Neuron (in vitro differentiated cells): Measurements from ENCODE around the gene BTBD9.
A peak's percentile ranks its signal among the peaks of the same experiment; 100 is the strongest.
"Not testable (repeated sequence)": the region's sequence is repeated elsewhere in the genome, so short reads cannot be mapped to it uniquely, and the experiment has no call there.

Source experiments
- H2AFZ ChIP-seq: one replicate; pipeline ENCODE4 v1.6.1; 2013; ENCODE audit warnings: low read depth, mild to moderate bottlenecking, inconsistent platforms, low read length, moderate library complexity
- H3K27me3 ChIP-seq: one replicate; pipeline ENCODE4 v1.6.1; 2013; ENCODE audit warnings: low read length; ENCODE audit not compliant: insufficient read depth
- H3K36me3 ChIP-seq: one replicate; pipeline ENCODE4 v1.6.1; 2013; ENCODE audit warnings: low read length; ENCODE audit not compliant: insufficient read depth
- H3K4me1 ChIP-seq: one replicate; pipeline ENCODE4 v1.6.1; 2013; ENCODE audit warnings: low read length; ENCODE audit not compliant: insufficient read depth
- H3K4me3 ChIP-seq: 2 replicates; pipeline ENCODE4 v1.5.1; 2013; ENCODE audit warnings: mild to moderate bottlenecking, low read length, moderate library complexity
- H3K9me3 ChIP-seq: one replicate; pipeline ENCODE4 v1.6.1; 2013; ENCODE audit warnings: low read length

Gene BTBD9

DNA sequence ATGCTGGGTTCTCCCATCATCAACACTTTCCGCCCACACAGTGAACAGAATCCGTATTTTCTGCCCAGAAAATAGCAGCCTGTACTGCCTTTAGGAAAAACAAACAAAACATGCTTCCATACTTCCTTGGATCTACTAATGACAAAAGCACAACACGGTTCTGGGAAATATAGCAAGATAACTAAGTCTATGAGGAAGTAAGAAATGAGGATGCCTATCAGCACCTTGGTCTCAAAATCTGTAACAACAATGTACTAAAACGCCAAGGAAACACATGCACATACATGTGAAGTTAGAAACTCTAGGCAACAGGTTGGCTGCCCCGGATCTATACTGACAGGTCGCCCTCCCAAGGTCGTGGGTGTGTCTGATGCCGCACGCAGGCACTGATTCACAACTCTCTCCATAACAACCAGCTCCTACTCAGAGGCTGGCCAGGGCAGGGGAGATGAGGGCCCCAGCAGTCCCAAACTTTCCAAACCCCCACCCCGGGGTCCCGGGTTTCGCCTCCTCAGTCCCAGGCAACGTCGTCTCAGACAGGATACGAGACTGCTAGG, 710 bp downstream of the BTBD9 start:
- Histone ChIP-seq H2AFZ (peak overlapping the region; percentile 64), H3K9me3 (no peaks in the 10 kb centered on the region), H3K4me3 (peak overlapping the region; percentile 69), H3K27me3 (no peaks in the 10 kb centered on the region), H3K4me1 (peaks cover 20% of the 10 kb centered on the region), H3K36me3 (no peaks in the 10 kb centered on the region)

DNA sequence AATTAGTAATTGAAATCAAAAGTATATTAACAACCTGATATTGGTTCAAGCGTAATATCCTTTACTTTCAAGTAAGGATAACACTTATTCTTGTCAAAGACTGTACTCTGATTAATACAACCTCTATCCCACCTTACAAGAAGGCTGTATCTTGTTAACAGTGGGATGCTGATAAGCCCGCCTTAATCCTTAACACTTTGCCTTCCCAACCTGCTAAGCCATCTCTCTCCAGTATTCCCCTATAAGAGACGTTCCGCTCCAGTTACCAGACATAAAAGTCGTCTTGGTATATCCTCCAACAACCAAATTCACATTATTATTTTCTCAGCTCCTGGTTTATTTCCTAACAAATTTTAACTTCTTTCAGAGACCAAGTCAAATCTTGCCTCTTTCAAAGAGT, 2.0 kb downstream of the BTBD9 start:
- no peaks in the 10 kb centered on the region for H3K27me3 ChIP-seq
- no peak overlapping the region for H2AFZ ChIP-seq
- H3K9me3 ChIP-seq, result no peaks in the 10 kb centered on the region
- no peaks in the 10 kb centered on the region for H3K36me3 ChIP-seq
- peaks cover 20% of the 10 kb centered on the region for H3K4me1 ChIP-seq
- no peak overlapping the region for H3K4me3 ChIP-seq

- no peaks in the 10 kb centered on the region for H3K9me3 ChIP-seq
- peaks cover 20% of the 10 kb centered on the region for H3K4me1 ChIP-seq
- H2AFZ ChIP-seq, result no peak overlapping the region
- no peaks in the 10 kb centered on the region for H3K27me3 ChIP-seq
- no peaks in the 10 kb centered on the region for H3K36me3 ChIP-seq
- H3K4me3 ChIP-seq, result no peak overlapping the region
These were observed 3.7 kb downstream of the BTBD9 start for GRCh38 chr6:38636027-38636426.

GRCh38 chr6:38634518-38634917, 5.2 kb downstream of the BTBD9 start:
- H3K27me3 ChIP-seq, result no peaks in the 10 kb centered on the region
- no peaks in the 10 kb centered on the region for H3K36me3 ChIP-seq
- H3K4me1 ChIP-seq, result peaks cover 11% of the 10 kb centered on the region
- no peak overlapping the region for H3K4me3 ChIP-seq
- no peak overlapping the region for H2AFZ ChIP-seq
- no peaks in the 10 kb centered on the region for H3K9me3 ChIP-seq

- Histone ChIP-seq H3K27me3 (no peaks in the 10 kb centered on the region), H3K4me1 (no peaks in the 10 kb centered on the region), H3K4me3 (no peak overlapping the region), H3K36me3 (no peaks in the 10 kb centered on the region), H2AFZ (no peak overlapping the region), H3K9me3 (no peaks in the 10 kb centered on the region)
These were observed 7.2 kb downstream of the BTBD9 start for GRCh38 chr6:38632490-38632889.

DNA sequence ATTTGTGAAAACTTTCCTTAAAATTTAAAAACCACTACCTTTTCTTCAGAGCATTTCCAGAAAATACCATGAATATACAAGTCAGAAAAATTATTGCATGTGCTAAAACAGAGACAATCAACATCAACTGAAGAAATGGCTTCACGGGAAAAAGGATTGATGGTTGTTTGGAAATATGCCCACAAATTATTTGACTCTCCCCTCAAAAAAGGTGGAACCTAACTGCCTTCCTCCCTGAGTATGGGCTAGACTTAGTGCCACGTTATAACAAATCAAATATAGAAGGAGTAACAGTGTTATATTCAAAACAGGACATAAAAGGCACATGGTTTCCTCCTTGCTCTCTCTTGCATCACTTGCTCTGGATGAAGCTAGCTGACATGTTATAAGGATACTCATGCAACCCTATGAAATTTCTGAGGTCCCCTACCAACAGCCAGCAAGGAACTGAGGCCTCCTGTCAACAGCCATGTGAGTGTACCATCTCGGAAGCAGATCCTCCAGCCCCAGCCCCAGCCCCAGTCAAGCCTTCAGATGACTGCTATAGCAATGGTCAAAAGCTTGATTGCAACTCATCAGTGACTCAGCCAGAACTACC, 8.4 kb downstream of the BTBD9 start:
- H3K4me3 ChIP-seq, result no peak overlapping the region
- no peaks in the 10 kb centered on the region for H3K36me3 ChIP-seq
- H2AFZ ChIP-seq, result no peak overlapping the region
- H3K27me3 ChIP-seq, result no peaks in the 10 kb centered on the region
- no peaks in the 10 kb centered on the region for H3K9me3 ChIP-seq
- no peaks in the 10 kb centered on the region for H3K4me1 ChIP-seq

- Histone ChIP-seq H3K27me3 (no peaks in the 10 kb centered on the region), H3K9me3 (peaks cover 4% of the 10 kb centered on the region), H3K4me3 (no peak overlapping the region), H2AFZ (no peak overlapping the region), H3K36me3 (no peaks in the 10 kb centered on the region), H3K4me1 (no peaks in the 10 kb centered on the region)
These were observed 14.5 kb downstream of the BTBD9 start for GRCh38 chr6:38625217-38625616.

DNA sequence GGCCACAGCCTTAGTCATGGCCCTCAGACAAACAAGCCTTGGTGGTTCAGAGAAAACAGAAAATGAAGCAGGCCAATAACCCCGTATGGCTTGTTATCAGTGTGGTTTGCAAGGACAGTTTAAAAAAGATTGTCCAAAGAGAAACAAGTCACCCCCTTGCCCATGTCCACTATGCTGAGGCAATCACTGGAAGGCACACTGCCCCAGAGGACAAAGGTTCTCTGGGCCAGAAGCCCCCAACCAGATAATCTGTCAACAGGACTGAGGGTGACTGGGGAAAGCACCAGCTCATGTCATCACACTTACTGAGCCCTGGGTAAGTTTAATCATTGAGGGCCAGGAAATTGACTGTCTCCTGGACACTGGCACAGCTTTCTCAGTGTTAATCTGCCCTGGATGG, 20.4 kb downstream of the BTBD9 start:
- not testable (repeated sequence) for H3K36me3 ChIP-seq, H3K4me3 ChIP-seq, H3K27me3 ChIP-seq, H2AFZ ChIP-seq, H3K4me1 ChIP-seq, H3K9me3 ChIP-seq

DNA sequence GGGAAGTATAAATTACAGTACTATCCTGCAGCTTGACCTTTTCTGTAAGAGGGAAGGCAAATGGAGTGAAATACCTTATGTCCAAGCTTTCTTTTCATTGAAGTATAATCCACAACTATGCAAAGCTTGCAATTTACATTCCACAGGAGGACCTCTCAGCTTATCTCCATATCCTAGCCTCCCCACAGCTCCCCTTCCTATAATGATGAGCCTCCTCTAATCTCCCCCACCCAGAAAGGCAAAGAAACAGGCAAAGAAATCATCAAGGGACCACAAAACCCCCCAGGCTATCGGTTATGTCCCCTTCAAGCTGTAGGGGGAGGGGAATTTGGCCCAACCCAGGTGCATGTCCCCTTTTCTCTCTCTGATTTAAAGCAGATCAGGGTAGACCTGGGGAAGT, 21.4 kb downstream of the BTBD9 start:
- H3K4me3 ChIP-seq, H3K36me3 ChIP-seq, H2AFZ ChIP-seq, H3K4me1 ChIP-seq, H3K27me3 ChIP-seq, H3K9me3 ChIP-seq: not testable (repeated sequence)

GRCh38 chr6:38617856-38618255, 21.9 kb downstream of the BTBD9 start:
- H3K9me3 ChIP-seq, result peaks cover 2% of the 10 kb centered on the region
- no peaks in the 10 kb centered on the region for H3K36me3 ChIP-seq
- no peak overlapping the region for H2AFZ ChIP-seq
- no peaks in the 10 kb centered on the region for H3K27me3 ChIP-seq
- H3K4me1 ChIP-seq, result peaks cover under 1% of the 10 kb centered on the region
- no peak overlapping the region for H3K4me3 ChIP-seq

- no peaks in the 10 kb centered on the region for H3K36me3 ChIP-seq
- no peak overlapping the region for H3K4me3 ChIP-seq
- H3K27me3 ChIP-seq, result no peaks in the 10 kb centered on the region
- no peaks in the 10 kb centered on the region for H3K9me3 ChIP-seq
- no peak overlapping the region for H2AFZ ChIP-seq
- H3K4me1 ChIP-seq, result peaks cover 8% of the 10 kb centered on the region
These were observed 27.4 kb downstream of the BTBD9 start for GRCh38 chr6:38612143-38612965.

DNA sequence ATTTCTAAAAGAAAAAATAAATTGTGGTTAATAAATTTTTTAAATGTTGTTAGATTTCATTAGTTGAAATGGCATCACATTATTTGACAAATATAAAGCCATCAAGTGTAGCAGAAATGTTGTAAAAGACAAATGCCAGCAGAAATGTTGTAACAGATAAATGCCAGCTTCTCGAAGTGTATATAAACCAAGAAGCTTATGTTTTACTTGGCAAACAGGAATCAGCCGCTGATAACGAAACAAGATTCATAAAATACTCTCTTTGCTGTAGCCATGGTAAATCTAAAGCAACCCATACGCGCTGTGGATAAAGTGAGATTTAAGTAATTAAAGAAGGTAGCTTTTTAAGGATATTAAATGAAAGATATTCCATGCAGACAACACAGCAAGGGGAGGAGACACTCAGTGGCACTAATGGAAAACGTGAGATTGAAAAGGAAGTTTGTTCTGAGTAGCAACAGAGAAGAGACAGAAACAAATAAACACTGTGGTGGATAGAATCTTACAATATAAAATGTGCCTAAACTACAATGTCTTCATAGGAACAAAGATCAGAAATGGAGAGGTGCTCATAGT, 29.6 kb downstream of the BTBD9 start:
- Histone ChIP-seq H3K9me3 (no peaks in the 10 kb centered on the region), H3K4me3 (no peak overlapping the region), H3K27me3 (no peaks in the 10 kb centered on the region), H2AFZ (no peak overlapping the region), H3K36me3 (no peaks in the 10 kb centered on the region), H3K4me1 (peaks cover 8% of the 10 kb centered on the region)

DNA sequence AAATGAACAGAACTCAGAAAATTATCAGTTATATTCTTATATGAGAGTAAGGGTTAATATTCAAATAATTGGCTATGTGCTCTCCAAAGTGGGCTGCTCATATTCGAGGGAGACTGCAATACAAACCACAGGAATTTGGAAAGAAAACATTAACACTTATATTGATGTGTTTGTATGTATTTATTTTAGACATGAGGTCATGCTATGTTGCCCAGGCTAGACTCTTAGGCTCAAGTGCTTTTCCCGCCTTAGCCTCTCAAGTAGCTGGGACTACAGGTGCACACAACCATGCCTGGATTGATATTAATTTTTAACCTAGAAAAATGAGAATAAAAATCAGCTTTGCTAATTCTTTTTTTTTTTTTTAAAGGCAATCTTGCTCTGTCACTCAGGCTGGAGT, 35.0 kb downstream of the BTBD9 start:
- H2AFZ ChIP-seq, result no peak overlapping the region
- H3K4me3 ChIP-seq, result no peak overlapping the region
- no peaks in the 10 kb centered on the region for H3K27me3 ChIP-seq
- H3K36me3 ChIP-seq, result no peaks in the 10 kb centered on the region
- H3K9me3 ChIP-seq, result no peaks in the 10 kb centered on the region
- H3K4me1 ChIP-seq, result peaks cover 2% of the 10 kb centered on the region
